CD4-positive, alpha-beta T cell treated with Interleukin-15 for 4 hours (primary cell): ENCODE data around the gene HDAC7.
A peak's percentile ranks its signal among the peaks of the same experiment; 100 is the strongest.
"Not testable (repeated sequence)": the region's sequence is repeated elsewhere in the genome, so short reads cannot be mapped to it uniquely, and the experiment has no call there.

ENCODE experiments used
- DNase-seq: peaks from one replicate; pipeline ENCODE4 v3.0.0-alpha.2; 2020; ENCODE audit warnings: low spot score

Gene HDAC7

DNA sequence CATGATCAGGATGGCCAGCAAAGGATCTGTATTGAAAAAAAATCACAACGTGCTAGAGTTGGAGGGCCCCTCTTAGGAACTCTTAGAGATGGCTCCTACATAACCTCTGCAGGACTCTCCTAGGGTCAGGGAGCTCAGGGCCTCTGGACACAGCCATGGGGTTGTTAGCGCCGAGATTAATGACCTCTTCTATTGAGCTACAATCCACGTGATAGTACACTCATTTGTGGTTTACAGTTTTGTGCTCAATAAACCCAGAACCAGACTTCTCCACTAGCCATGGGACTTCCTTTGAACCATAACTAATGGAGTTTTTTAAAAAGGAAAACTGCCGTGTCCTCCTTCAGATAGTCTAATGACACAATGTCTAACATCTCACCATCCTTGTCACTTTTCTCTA, 29.6 kb upstream of the HDAC7 start:
- DNase-seq = no peak

DNA sequence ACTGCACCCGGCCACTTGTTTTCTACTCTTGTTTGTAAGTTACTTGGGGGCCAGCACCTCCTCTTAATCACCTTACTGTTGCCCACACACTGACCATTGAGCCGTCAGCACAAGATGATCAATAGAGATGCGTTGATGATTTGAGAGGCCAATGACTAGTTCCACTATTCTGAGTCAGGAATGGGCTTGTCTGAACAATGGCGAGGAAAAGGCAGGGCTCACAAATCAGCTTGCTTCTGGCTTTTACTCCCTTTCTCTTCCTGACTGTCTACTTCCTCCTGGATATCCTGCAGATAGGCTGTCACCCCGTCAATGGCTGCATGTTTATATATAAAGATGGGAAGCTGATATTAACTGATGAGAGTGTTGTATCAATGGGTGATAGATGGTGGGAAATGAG, 29.1 kb upstream of the HDAC7 start:
- DNase-seq = no peak

DNA sequence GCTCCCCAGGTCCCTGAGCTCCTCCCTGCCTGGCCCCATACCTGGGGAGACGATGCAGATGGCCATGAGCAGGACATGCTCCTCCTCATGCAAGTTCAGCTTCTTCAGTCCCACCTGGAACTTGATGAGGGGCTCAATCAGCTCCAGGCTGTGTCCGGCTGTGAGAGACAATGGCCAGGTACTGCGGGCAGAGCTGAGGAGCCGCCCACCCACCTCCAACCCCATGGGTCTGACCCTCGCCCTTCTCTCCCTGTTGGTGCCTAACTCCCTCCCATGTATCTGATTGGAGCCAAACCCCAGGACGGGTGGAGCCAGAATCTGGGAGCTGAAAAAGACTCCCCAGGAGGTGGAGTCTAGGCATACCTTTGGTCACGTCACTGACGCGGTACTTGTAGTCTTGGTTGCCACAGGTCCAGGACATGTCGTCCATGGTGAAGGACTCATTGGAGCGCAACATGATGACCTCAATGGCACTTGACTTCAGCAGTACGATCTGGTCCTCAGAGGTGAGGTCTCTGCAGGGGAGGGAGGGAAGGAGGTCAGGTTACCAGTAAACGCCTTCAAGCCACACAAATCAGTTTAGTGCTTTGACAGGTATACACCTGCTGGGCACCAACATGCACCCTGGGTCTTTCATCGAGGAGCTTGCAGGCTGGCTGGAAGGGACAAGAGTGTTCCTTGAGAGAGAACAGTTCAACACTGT, 26.7 kb upstream of the HDAC7 start:
- DNase-seq = no peak

DNA sequence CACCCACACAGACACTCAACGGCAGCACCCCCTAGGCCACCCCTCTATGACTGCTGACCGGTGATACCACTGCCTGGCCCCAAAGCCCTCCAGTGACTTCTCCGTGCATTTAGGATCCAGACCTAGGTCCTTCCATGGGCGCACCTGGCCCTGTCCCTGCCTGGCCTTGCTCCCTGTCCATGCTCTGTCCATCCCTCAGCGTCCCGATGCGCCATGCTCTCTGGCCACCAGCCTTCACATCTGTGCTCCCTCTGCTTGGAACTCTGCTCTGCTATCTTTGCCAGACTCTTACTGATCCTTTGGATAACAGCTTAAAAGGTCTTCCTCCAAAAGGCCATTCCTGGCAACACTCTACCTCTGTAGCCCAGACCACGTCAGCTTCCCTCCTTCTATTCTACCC, 25.4 kb upstream of the HDAC7 start:
- no peak for DNase-seq

DNA sequence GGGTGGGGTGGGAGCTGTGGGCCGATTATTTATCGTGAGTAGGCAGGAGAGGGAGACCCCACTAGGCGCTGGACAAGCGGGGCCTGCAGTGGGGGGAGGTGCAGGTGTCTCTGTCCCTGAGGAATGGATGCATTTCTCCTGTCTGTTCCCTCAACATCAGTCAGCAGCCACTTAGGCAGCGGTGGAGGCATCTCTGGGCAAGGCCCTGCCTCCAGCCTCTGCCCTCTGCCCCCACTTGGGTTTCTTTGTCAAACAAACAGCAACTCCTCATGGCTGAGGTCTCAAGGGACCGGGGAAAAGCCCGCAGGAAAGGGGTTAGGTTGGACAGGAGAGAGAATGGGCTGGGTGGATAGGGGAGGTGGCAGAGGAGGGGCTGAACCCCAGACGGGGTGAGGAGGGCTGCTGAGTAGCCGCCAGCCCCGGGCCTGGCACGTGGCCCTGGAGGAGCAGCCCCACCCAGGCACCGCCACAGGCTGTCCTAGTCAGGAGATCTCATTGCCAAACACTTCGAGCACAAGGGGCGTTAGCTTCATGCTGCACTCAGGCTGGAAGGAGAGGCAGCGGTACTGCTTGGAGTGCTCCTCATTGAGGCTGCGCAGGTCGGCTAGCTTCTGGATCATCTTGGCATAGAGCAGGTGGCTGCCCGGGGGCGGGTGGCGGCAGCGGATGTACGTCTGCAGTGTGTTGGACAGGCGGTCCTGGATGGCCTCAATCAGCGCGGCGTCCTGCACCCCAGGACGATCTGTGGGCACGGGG, 24.7 kb upstream of the HDAC7 start:
- DNase-seq = no peak

DNA sequence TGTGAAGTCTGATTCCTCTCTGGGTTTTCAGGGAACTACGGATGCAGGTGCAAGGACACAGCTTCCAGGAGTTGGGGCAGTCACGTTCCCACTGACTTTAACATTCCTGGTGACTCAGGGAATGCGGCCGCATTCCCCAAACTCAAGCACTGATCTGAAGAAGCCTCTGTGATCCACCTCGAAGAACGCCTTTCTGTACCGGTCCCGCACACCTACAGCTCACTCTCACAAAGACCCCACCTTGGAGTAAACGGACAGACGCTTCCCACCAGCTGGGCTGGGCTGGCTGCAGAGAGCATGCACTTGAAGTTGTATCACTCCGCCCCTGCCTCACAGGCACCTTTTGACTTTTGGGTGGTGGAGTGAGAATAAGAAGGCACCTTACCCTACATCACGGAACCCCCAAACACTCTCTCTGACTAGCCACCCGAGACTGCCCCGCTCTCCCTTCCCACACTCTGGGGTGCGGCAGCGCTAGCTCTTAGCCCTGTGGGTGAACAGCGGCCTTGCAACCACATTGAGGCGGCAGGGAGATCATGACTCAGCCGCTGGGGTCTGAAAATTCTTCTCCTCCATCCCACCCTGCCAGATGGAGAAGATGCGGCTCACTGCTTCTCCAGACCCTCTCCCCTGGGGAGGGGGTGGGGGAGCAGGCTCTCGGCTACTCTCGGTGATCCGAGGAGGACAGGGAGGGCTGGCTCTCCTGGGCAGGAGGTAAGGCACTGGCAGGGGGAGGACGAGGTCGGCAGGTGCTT, 23.7 kb upstream of the HDAC7 start:
- no peak for DNase-seq

DNA sequence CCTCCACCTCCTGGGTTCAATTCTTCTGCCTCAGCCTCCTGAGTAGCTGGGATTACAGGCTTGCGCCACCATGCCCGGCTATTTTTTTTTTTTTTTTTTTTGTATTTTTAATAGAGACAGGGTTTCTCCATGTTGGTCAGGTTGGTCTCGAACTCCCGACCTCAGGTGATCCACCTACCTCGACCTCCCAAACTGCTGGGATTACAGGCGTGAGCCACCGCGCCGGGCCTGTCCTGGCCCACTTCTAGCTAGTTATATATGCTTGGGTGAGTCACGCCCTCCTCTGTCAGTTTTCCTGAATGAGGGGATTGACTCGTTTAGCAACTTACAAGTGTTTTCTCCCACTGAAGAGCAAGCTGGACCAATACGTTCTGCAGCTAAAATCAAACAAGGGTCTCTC, 22.8 kb upstream of the HDAC7 start:
- DNase-seq = not testable (repeated sequence)

DNA sequence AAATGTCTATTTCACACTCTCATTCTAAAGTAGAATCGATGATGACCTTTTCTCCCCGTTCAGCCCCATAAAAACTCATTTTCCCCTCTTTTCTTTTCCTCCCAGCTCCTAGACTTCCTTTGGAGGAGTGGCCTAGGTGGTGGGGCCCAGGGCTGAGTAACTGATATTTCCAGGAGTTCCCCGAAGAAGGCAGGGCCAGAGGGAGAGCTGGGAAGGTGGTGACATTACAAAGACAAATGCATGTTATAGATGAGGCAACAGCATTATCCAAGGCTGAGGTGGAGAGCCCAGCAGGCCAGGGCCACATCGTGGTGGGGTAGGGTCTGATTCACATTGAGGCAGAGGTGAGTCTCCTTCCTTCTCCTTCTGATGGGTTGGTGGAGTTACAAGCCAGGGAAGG, 22.2 kb upstream of the HDAC7 start:
- no peak for DNase-seq

DNA sequence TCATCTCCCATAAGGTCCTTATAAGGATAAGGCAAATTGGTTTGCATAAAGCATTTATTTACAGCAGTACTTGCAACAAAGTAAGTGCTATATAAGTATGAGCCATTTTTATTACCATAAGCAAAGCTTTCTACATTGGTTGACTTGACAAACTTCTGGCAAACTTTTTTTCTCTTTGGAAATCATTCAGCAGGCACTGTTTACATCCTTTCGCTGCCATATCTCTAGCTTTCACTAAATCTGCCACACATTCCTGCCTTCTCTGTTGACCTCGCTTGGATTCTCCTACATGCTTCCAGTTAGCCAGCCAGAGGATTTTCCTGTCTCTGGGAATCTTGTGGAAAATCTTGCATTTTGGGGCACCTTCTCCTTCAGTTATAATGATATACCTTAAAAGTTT, 21.8 kb upstream of the HDAC7 start:
- DNase-seq = no peak

DNA sequence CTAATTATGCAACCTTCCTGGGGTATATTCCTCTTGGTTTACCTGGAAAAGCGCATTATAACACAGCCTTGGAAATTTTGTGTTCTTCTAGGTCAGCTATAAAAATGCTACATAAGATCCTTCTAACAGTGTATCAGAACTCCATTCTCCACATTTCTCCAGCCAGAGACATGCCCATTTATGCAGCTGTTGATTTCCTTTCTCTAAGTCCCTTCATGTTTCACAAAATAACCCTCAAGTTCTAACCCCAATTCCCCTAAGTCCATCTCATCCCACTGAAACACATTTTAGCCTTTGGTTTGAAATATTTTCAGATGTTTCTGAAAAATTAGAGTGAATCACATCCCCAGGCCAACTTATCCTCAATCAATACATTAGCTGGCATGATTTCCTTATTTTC, 20.9 kb upstream of the HDAC7 start:
- no peak for DNase-seq

DNA sequence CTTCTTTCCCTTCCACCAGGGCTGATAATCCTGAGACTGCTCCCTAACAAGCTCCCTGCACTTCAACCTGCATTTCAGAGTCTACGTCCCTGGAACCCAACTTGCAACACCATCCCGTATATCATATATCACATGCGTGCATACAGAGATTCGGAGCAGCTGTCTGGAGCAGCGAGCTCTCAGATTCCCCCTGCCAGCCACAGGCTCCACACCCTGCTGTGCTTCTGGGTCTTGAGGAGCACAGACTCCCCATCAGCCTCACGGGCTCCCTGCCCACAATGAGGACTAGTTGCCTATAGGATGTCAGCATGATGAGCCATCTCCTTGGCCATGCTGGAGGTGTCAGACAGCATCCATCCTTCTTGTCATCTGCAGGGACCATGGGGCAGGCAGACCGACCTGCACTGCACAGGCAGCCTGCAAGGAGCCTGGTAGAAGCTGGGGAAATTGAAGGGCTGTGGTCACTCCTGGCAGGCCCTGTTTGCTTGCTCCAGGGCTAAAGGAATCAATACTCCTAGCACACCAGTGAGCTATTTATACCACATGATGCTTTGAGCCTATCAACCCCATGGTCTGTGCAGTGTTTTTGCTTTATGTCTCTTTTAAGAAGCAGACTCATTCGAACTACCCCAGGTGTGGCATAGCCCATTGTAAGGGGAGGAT, 19.6 kb upstream of the HDAC7 start:
- DNase-seq = no peak

DNA sequence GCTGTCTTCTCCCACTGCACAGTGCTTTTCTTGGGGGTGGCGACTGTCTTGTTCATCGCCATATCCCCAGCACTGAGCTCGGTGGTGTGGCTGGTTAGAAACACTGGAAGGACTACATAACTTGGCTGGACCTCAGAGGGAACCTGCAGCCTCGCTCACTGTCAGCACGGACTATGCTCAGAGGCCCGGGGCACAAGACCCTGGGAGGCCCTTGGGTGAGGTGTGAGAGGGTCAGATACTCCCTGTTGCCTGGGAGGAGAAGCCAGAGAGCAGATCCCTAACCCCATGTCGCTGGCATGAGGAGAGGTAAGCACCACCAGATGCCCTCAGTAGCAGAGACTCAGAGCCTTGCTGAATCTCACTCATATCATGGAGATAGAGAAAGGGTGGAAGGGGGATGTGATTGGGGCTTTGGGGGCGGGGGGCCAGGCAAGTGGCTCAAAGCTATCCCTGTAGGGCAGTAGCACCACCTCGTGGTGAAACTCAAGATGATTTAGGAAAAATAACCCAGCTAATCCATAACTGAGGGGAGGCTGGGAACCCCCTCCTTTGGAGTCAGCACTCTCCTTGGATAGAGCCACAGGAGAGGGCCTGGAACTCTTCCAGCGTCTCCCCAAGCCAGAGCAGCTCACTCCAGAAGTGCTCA, 18.7 kb upstream of the HDAC7 start:
- peak; percentile 48 for DNase-seq

DNA sequence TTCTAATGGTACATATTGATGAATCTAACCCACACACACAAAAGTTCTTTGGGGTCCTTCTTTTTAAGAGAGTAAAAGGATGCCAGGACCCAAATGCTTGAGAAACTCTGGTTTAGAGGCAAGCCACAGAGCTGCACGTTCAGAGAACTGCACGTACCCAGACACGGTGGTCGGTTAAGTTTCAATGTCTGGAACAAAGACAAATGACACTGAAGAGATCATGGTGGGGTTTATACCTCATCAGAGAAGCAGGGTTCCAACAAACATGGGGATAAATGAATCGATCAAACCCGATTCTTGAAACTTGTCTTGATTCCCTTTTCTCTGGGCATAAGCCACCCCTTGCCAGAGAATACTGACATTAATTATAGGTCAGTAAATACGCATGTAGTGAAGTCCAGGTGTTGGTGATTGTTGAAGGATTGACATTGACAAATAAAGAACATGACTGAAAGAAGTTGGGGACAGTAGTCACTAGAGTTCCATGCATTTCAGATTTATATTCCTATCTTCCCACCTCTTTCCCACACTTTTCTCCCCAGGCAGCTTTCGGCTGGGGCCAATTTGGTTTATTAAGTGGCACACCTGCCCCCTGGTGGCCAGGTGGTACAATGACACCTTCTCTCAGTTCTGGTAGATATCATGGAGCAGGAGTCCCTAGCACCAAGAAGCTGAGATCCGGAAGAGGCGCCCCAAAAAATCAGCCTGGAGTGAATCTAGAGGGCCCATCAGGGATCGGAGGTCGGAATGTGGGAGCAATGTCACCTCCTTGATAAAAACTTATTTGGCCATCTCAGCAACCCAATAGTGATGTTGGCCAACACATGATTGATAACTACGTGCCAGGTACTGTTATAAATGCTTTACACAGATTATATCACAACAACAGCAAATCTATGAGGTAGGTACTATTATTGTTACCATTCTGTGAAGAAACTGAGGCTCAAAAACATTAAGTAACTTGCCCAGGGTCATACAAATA, 17.8 kb upstream of the HDAC7 start:
- peak; percentile 71 for DNase-seq

DNA sequence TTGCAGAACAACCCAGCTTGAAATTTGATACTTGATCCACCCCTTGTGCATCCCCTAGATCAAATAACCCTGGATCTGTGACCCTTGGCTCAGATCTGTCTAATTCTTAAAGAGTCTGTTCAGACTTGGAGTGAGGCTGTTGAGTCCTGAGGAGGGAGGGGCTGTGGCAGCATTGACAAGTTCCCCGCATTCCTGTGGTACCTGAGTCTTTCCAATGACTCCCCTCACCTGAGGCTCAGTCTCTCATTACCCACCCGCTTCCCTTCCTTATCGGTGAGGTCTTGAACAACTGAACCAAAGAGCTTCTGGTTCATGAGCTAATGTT, 16.1 kb upstream of the HDAC7 start:
- DNase-seq = no peak

DNA sequence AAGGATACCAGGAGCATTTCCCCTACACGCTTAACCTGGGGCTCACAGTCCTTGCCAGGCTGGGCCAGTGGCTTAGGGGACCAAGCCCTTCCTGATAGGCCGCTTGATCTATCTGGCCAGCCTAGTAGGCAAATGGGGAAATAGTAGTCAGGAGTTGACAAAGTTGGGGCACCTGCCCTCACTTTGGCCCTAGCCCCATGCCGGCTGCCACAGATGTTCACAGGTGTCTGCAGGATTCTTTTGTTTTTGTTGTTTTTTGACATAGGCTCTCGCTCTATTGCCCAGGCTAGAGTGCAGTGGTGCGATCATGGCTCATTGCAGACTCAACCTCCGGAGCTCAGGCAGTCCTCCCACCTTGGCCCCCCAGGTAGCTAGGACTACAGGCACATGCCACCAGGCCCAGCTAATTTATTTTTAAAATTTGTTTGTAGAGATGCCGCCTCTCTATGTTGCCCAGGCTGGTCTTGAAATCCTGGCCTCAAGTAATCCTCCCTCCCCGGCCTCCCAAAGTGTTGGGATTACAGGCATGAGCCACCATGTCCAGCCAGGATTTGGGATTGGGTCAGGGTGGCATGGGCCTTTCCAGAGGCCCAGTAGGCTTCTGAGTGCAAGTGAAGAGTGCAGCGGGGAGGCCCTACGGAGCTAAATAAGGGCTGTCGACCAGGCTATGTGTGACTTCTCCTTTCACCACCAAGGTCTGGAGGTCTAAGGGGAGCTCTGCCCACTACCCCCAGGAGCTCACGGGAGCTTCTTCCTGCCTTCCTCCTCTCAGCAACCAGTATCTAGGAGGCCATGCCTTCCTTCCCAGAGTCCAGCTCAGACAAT, 15.5 kb upstream of the HDAC7 start:
- DNase-seq = no peak

DNA sequence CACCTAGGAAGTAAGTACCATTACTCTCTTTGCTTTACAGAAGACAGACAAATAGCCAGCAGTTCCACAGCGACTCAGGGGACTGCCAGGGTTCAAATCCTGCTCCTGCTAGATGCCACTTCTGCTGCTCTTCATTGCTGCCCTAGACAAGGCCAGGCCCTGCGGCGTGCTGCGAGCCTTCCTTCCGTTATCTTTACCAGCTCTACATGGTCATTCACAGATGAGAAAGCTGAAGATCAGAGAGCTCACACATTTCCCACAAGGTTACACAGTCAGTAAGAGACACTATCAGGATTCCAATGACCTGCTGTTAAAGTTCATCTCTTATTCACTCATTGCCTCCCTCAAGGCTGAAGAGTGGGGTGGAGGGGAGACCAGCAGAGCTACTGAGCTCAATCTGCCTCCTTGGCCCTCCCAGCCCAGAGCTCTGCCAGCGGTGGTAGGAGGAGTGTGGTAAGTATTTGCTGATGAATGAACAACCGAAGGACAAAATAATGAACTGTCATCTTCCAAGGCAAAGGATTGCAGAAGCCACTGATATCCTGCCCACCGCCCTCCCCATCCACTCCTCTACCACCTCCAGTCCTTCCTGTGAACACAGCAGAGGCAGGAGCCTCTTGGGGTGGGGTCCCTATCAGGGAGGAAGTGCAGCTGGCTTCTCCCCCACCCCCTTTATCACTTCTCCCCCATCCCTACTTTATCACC, 14.6 kb upstream of the HDAC7 start:
- no peak for DNase-seq

DNA sequence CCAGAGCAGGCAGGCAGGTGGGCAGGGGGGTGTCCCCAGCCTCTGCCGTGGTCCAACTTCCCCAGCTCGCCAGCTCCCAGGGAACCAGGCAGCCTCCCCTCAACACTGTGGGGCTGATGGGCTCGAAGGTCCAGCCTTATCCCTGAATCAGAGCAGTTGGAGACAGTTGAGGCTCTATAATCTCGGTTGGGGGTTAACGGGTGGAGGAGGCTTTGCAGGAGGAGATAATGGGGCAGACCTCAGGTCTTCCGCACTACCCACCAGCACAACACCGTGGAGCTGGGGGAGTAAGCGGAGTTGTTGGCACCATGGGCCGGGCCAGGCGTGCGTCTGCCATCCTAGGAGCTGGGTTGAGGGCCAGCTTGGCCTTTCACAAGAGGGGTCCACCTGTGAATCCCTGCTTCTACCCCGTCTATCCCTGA, 13.9 kb upstream of the HDAC7 start:
- DNase-seq = no peak

DNA sequence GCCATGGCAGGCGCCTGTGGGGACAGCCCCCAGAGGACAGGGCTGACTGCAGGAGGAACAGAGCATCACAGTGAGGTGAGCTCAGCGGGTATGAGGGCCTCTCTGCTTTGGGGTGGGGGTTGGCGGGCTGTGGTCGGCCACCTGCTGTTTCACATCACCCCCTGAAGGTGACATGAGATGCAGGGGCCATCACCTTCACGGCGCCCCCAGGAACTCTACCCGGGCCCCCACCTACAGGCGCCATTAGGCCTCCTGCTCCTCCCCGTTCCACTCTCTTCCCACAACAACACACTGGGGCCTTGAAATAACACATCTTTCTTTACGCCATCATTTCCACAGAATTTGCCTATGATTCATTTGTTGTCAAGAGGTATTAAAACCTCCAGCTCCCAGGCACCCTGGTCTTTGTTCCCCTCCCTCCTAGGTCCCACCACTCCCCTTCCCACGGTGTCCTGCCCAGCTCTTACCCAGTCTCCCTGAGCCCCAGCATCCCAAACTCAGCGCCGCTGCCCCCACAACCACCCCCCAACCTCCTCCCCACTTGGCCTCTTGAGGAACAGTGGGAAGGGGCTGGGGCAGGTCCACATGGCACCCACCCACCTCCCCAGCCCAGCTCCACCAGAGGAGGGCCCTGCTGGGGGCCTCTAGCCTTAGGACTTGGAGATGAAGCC, 12.7 kb upstream of the HDAC7 start:
- peak; percentile 48 for DNase-seq

DNA sequence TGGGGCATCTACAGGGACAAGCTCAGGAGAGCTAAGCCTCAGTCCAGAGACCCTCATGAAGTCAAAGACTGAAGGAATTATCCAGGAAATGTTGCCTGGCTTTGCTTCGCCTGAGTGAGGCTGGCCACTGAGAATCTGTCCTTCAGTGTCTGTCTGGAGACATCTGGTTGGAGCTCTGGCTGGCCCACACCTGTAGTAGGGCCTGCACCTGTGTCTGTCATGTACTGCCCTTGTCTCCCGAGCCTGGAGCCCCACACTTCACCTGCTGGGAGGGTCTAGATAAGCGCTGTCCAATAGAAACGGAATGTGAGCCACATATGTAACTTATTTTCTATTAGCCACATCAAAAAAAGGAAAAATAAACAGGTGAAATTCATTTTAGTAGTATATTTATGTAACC, 9.9 kb upstream of the HDAC7 start:
- no peak for DNase-seq
